ENCODE data around the gene DSP.

DSP gene

DNA sequence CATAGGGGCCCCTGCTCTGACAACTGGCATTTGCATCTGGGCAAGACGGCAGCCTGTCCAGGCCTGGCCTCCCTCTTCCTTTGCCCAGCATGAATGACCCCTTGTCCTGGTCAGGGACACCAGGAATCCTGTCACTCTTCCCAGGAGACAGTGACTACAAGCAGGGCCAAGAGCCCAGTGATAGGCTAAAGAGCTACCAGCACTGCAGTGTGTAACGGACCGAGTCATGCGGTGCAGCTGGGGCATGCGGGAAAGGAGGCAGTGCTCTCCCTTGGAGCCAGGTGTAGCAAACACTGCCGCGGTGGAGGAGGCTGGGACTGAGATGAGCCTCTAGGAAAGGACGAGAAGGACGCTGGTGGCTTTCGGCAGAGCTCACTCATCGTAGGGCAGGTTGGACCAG, 38.7 kb upstream of the DSP start:
- no peak for DNase-seq (ENCODE audit: insufficient read length, low spot score)
- no peak for TF ChIP-seq CTCF (IDR thresholded peaks at IDR 0.05; ENCODE audit: insufficient read depth, missing control alignments)
- FAIRE-seq = no peak

GRCh38 chr6:7504041-7504440, 37.4 kb upstream of the DSP start:
- FAIRE-seq = no peak
- DNase-seq (ENCODE audit: insufficient read length, low spot score) = no peak
- no peak for TF ChIP-seq CTCF (IDR thresholded peaks at IDR 0.05; ENCODE audit: insufficient read depth, missing control alignments)

GRCh38 chr6:7505189-7505699, 36.2 kb upstream of the DSP start:
- FAIRE-seq (no peak), DNase-seq (ENCODE audit: insufficient read length, low spot score) (no peak)
- TF ChIP-seq CTCF (IDR thresholded peaks at IDR 0.05; ENCODE audit: insufficient read depth, missing control alignments) = no peak

GRCh38 chr6:7507600-7507999, 33.9 kb upstream of the DSP start:
- DNase-seq (ENCODE audit: insufficient read length, low spot score) = no peak
- no peak for FAIRE-seq
- no peak for TF ChIP-seq CTCF (IDR thresholded peaks at IDR 0.05; ENCODE audit: insufficient read depth, missing control alignments)

DNA sequence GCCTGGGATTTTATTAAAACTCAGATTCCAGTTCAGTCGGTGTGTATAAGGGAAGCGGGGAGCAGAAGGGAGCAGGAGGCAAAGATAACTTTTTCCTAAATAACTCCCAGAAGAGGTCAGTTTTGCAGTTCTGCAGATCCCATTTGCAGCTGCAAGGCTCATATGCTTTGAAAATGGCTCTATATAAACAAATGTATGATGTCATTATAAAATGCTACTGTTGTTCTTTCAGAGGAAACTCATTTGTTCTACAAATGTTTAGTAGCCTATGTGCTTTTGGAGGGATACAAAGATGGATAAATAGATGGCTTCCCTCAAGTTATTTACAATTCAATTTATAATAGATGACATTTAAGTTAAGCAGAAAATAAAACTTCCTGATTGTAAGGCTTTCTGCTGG, 29.2 kb upstream of the DSP start:
- DNase-seq (ENCODE audit: insufficient read length, low spot score) = no peak
- TF ChIP-seq CTCF (IDR thresholded peaks at IDR 0.05; ENCODE audit: insufficient read depth, missing control alignments) = no peak
- no peak for FAIRE-seq

- DNase-seq (ENCODE audit: insufficient read length, low spot score) = no peak
- FAIRE-seq = no peak
- TF ChIP-seq CTCF (IDR thresholded peaks at IDR 0.05; ENCODE audit: insufficient read depth, missing control alignments) = no peak
Observed at GRCh38 chr6:7513529-7513928, 27.9 kb upstream of the DSP start.

DNA sequence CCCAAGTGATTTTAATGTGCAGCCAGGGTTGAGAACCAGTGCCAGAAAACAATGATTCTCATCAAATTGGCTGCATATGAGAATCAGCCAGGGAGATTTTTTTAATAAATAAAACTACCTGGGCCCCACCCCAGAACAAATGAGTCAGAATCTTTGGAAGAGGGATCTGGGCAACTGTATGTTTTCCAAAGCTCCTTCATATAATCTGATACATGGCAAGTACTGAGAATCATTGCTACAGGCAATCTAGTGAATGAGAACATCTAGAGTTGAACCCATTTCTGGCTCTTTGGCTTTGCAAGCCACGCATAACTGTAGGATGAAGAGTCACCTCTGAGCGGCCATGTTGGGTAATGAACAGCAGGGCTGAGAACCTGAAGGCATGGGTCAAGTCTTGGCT, 26.1 kb upstream of the DSP start:
- FAIRE-seq = no peak
- TF ChIP-seq CTCF (IDR thresholded peaks at IDR 0.05; ENCODE audit: insufficient read depth, missing control alignments) = no peak

More for the DNA sequence above, 26.1 kb upstream of the DSP start:
- DNase-seq (ENCODE audit: insufficient read length, low spot score) = no peak

Data from D721Med (cell line).